Mononuclear cell (primary cell): Measurements from ENCODE around the gene DDIT3. TPM values are rescaled to one million over a fixed set of nuclear protein-coding genes. Genes with fewer than 3 reads are reported as not detected.
A peak's percentile ranks its signal among the peaks of the same experiment; 100 is the strongest.
"Not testable (repeated sequence)": the region's sequence is repeated elsewhere in the genome, so short reads cannot be mapped to it uniquely, and the experiment has no call there.

Experiments
- H3K27me3 ChIP-seq: 2 replicates; pipeline ENCODE4 v1.6.0; 2011; ENCODE audit warnings: low read length, control low read depth; ENCODE audit not compliant: insufficient read depth
- H3K4me1 ChIP-seq: 2 replicates; pipeline ENCODE4 v1.5.1; 2011; ENCODE audit warnings: mild to moderate bottlenecking, low read length, control low read depth; ENCODE audit not compliant: insufficient read depth
- H3K4me3 ChIP-seq: 2 replicates; pipeline ENCODE4 v1.5.1; 2011; ENCODE audit warnings: mild to moderate bottlenecking, low read length, moderate library complexity
- H3K9me3 ChIP-seq: 2 replicates; pipeline ENCODE4 v1.5.1; 2011; ENCODE audit warnings: low read depth, mild to moderate bottlenecking, control low read depth, low read length
- total RNA-seq: library from RNA; depleted of rRNA; stranded (reverse); fragments of >200 nt; gene quantifications from one replicate; pipeline ENCODE4 v1.2.3, GENCODE V29; 2012

DDIT3 gene
- 130 TPM for total RNA-seq

- H3K9me3 ChIP-seq: no peaks in the 10 kb centered on the region
- H3K27me3 ChIP-seq: no peaks in the 10 kb centered on the region
- peaks cover 58% of the 10 kb centered on the region for H3K4me1 ChIP-seq
- H3K4me3 ChIP-seq: peak within 1 kb of the TSS; percentile 97
Measured at GRCh38 chr12:57520053-57520818, at the start of gene DDIT3. Gene DDIT3 (minus strand): TSS chr12:57520514. CDS start chr12:57517406, 3,108 bp downstream.

GRCh38 chr12:57569858-57570257 is 49.5 kb upstream of the DDIT3 start:
- Histone ChIP-seq H3K9me3 (no peaks in the 10 kb centered on the region), H3K4me3 (no peak overlapping the region)

DNA sequence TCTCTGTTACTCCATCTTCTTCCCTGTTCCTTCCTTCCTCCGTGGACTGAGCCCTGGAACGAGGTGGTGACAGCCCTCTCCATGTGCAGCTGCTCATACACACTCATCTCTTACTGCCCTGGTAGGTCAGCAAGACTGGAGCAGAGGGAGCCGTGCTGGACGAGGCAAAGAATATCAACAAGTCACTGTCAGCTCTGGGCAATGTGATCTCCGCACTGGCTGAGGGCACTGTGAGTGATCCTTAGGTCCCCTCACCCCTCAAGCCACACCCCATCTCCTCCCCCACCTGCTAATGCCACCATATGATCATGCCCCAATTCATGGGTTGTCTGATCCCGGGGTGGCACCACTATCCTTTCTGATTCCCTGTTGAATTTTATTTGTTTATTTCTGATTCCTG is 48.5 kb upstream of the DDIT3 start:
- Histone ChIP-seq H3K27me3 (no peaks in the 10 kb centered on the region), H3K4me3 (no peak overlapping the region), H3K9me3 (no peaks in the 10 kb centered on the region), H3K4me1 (no peaks in the 10 kb centered on the region)

More at GRCh38 chr12:57569858-57570257, 49.5 kb upstream of the DDIT3 start:
- Histone ChIP-seq H3K4me1 (no peaks in the 10 kb centered on the region), H3K27me3 (no peaks in the 10 kb centered on the region)

DNA sequence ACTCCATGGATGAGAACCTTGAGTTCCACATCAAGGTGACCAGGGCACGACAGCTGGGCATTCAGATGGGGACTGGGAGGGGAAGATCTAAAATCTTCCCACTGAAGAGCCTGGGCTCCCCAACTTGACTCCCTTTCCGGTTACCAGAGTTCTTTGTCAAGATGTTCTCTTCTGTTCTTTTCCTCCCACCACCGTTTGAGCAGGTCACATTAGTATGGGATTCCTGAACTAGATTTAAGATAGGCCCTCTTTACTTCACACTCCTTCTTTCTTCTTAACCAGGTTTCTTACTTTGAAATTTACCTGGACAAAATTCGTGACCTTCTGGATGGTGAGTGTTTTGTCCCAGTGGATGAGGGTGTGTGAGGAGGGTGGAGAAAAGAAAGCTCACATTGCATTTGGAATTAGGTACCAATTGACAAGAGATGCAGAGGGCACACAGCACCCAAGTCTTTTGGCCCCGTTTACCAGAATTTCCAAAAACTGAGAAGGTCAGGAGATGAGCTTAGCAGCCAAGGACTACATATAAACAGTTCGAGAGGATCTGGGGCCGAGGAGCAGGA is 43.9 kb upstream of the DDIT3 start:
- H3K4me3 ChIP-seq: no peak overlapping the region
- no peaks in the 10 kb centered on the region for H3K4me1 ChIP-seq
- no peaks in the 10 kb centered on the region for H3K9me3 ChIP-seq
- no peaks in the 10 kb centered on the region for H3K27me3 ChIP-seq

- H3K9me3 ChIP-seq: no peaks in the 10 kb centered on the region
- no peaks in the 10 kb centered on the region for H3K4me1 ChIP-seq
- no peaks in the 10 kb centered on the region for H3K27me3 ChIP-seq
- no peak overlapping the region for H3K4me3 ChIP-seq
Measured at GRCh38 chr12:57563358-57563757, 43.0 kb upstream of the DDIT3 start.

DNA sequence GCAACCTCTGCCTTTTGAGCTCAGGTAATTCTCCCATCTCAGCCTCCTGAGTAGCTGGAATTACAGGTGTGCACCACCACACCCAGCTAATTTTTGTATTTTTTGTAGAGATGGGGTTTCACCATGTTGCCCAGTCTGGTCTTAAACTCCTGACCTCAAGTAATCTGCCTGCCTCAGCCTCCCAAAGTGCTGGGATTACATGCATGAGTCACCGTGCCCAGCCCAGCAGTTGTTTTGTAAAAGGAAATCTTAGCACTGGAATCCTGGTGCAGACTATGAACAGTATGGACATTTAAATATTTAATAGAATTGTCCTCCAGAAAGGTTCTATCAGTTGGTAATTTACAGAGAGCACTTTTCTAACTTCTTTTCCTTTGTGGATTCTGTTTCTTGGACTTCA is 40.8 kb upstream of the DDIT3 start:
- not testable (repeated sequence) for H3K27me3 ChIP-seq, H3K4me3 ChIP-seq, H3K9me3 ChIP-seq, H3K4me1 ChIP-seq

- H3K9me3 ChIP-seq: no peaks in the 10 kb centered on the region
- H3K4me1 ChIP-seq: no peaks in the 10 kb centered on the region
- H3K27me3 ChIP-seq: no peaks in the 10 kb centered on the region
- H3K4me3 ChIP-seq: no peak overlapping the region
Measured at GRCh38 chr12:57560516-57560915, 40.2 kb upstream of the DDIT3 start.

DNA sequence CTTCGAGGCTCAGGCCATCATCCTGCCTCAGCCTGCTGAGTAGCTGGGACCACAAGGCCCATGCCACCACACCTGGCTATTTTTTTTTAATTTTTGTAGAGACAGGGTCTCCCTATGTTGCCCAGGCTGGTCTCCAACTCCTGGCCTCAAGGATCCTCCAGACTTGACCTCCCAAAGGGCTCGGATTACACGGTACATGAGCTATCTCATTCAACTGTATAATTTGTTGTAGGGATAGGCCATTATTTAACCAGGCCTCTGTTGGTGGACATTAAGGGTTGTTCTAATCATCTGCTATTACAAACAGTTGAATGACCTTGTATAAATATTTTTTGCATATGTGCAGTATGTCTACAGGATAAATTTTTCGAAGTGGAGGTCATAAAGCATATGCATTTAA is 38.5 kb upstream of the DDIT3 start:
- H3K9me3 ChIP-seq: no peaks in the 10 kb centered on the region
- no peaks in the 10 kb centered on the region for H3K4me1 ChIP-seq
- no peaks in the 10 kb centered on the region for H3K27me3 ChIP-seq
- no peak overlapping the region for H3K4me3 ChIP-seq

DNA sequence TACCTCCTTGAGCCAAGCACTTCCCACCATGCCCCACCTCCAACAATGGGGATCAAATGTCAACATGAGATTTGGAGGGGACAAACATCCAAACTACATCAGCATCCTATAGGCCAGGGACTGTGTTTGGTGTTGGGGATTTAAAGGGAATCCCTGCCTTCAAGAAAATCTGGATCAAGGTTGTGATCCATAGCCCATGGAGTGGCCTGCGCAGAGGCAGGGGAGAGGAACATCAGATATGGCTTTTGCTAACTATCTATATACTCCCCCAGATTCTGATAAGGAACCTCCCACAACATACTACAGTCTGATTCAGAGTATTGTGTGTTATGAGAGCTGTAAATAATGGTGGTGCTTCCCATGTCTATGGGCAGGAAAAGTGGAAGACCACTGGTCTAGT is 34.6 kb upstream of the DDIT3 start:
- Histone ChIP-seq H3K4me3 (no peak overlapping the region), H3K27me3 (peaks cover 13% of the 10 kb centered on the region), H3K4me1 (no peaks in the 10 kb centered on the region), H3K9me3 (no peaks in the 10 kb centered on the region)

DNA sequence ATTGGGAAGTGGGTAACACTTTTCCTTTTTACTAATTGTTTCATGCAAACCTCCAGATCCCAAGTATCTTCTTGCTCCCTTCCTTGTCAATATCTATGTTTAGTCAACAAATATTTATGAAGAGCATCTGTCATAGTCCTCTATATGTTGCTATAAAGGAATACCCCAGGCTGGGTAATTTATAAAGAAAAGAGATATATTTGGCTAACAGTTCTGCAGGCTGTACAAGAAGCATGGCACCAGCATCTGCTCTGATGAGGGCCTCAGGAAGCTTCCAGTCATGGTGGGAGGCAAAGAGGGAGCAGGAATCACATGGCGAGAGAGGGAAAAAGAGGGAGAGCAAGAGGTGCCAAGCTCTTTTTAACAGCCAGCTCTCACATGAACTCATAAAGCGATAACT is 34.1 kb upstream of the DDIT3 start:
- no peaks in the 10 kb centered on the region for H3K4me1 ChIP-seq
- no peak overlapping the region for H3K4me3 ChIP-seq
- H3K9me3 ChIP-seq: no peaks in the 10 kb centered on the region
- H3K27me3 ChIP-seq: peaks cover 15% of the 10 kb centered on the region

DNA sequence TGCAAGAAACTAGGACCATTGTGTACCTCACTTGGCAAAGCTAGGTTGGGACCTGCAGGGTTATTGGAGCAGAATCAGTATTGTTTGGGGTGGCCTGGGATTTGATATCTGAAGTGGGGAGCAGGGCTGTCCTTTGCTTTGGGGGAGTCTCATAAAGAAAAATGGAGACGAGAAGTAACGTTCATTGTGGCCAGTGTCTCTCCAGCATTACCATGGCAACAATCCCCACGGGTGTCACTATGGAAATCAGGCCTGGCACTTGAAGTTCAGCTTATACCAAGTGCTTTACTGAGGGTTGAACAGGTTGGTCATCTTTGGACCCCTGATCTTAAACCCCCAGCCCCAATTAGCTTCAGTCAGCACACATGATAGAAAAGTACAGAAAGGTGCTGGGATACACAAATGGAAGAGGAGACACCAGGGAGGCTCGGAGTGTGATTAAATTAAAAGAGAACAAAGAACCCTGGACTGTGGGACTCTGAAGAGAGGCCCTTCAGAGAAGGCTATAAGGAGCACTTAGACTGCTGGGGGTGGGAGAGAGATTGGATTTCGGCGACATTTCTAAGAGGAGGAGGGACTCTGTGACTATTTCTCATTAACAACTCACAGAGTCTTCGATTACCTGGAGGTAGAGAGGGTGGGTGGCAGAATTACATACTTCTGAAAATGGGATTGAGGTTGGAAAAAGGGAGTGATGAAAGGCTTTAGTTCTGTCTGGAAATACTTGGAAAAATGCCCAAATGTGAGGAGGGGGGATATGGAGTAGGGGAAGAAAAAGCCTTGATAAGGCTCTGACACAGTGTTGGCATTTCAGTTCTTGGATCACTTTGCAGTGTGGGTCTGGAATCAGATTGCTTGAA is 33.3 kb upstream of the DDIT3 start:
- no peak overlapping the region for H3K4me3 ChIP-seq
- H3K4me1 ChIP-seq: no peaks in the 10 kb centered on the region
- H3K9me3 ChIP-seq: no peaks in the 10 kb centered on the region
- peaks cover 23% of the 10 kb centered on the region for H3K27me3 ChIP-seq

DNA sequence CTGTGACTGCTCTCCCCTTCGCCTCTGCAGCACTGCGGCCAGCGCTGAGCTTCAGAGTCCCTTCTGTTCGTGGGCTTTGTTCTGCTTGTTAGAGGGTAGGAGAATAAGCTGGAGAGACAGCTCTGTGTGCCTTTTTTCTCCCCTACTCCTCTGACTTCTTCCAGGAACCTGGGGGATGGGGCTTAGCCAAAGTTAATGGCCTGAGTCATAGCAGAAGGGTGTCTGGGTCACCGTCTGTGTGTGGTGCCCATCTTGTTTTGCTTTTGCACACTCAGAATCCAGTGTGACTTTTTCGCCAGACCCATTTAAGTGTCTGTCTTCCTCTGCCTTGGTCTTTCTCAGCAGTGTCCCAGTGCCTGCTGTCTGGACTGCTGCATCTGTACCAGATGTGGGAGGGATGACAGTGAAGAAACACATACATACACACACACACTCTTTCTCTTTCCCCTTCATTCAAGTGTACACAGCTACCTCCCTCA is 32.6 kb upstream of the DDIT3 start:
- Histone ChIP-seq H3K27me3 (peaks cover 27% of the 10 kb centered on the region), H3K4me3 (no peak overlapping the region), H3K4me1 (no peaks in the 10 kb centered on the region), H3K9me3 (no peaks in the 10 kb centered on the region)

DNA sequence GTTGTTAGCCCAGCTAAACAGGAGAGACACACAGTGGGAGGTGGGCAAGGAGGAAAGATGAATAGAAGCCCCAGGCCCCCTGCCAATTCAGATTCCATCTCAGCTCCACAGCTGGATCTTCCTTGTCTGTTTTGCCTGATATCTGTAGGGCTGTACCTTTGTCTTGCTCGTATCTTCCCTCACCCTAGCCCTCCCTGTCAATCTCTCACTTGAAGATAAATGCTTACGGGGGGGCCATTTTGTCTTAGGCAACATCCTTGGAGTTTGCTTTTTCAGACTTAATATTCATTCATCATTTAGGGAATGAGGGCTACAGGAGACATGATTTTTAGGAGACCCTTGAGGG is 32.0 kb upstream of the DDIT3 start:
- H3K4me3 ChIP-seq: no peak overlapping the region
- no peaks in the 10 kb centered on the region for H3K4me1 ChIP-seq
- H3K27me3 ChIP-seq: peaks cover 27% of the 10 kb centered on the region
- no peaks in the 10 kb centered on the region for H3K9me3 ChIP-seq

- H3K9me3 ChIP-seq: no peaks in the 10 kb centered on the region
- peaks cover 27% of the 10 kb centered on the region for H3K27me3 ChIP-seq
- no peaks in the 10 kb centered on the region for H3K4me1 ChIP-seq
- no peak overlapping the region for H3K4me3 ChIP-seq
Measured at GRCh38 chr12:57551637-57552305, 31.5 kb upstream of the DDIT3 start.
